GM12865 (cell line): ENCODE results near the gene TIGD7.
A peak's percentile ranks its signal among the peaks of the same experiment; 100 is the strongest.
"Not testable (repeated sequence)": the region's sequence is repeated elsewhere in the genome, so short reads cannot be mapped to it uniquely, and the experiment has no call there.

ENCODE experiments used
- DNase-seq: peaks from one replicate; pipeline ENCODE4 v3.0.0; 2010; ENCODE audit warnings: low read depth
- H3K4me3 ChIP-seq: 2 replicates; pipeline ENCODE4 v1.5.1; 2011; ENCODE audit warnings: mild to moderate bottlenecking, low read depth, low read length, control low read depth
- TF ChIP-seq, protein P1 (sequence below): IDR thresholded peaks from 2 replicates; pipeline ENCODE4 v1.5.1; 2011; ENCODE audit warnings: low read length, control low read depth, low read depth, inconsistent platforms; ENCODE audit not compliant: insufficient read depth; ENCODE audit errors: missing control alignments

The TIGD7 gene

DNA sequence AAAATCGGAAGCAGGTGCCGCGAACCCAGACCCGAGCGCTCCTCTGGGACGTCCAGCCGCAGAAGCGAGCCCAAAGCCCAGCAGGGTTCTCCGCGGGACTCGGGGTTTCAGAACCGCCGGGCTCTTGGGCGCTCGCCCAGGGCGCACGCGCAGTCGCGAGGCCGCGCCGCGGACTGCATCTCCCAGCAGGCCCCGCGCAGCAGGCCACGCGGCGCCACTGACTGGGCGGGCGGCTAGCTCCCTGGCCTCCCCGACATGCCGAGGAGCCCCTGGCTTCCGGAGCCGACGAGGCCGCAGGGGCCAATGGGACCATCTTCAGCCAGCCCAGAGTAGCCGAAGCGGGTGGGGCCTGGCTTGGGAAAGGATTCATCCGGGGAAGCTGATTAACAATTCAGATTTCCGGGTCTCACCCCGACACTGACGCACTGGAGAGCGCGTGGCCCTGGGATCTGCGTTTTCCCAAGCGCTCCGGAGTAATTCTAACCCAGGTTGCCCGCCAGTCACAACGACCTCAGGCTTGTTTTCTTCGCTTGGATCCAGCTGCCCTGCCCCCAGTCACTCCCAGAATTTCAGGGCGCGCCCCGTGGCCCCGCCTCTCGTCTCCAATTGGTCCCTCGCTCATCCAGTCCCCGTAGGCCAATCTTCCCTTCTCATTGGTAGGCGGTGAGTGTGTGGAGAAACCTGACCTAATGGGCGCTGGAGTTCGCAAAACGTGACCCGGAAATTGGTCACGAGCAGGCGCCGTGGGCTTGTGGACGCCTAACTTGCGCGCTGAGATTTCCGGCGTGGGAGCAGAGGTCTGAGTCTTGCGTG, 22.3 kb downstream of the TIGD7 start, which contains the start of gene ZNF263:
Gene ZNF263 (plus strand): TSS at position 762 of the 813 bp plus-strand sequence. CDS start 328 bp downstream, outside the sequence.
- peak; percentile 98 for DNase-seq
- TF ChIP-seq, protein P1, sequence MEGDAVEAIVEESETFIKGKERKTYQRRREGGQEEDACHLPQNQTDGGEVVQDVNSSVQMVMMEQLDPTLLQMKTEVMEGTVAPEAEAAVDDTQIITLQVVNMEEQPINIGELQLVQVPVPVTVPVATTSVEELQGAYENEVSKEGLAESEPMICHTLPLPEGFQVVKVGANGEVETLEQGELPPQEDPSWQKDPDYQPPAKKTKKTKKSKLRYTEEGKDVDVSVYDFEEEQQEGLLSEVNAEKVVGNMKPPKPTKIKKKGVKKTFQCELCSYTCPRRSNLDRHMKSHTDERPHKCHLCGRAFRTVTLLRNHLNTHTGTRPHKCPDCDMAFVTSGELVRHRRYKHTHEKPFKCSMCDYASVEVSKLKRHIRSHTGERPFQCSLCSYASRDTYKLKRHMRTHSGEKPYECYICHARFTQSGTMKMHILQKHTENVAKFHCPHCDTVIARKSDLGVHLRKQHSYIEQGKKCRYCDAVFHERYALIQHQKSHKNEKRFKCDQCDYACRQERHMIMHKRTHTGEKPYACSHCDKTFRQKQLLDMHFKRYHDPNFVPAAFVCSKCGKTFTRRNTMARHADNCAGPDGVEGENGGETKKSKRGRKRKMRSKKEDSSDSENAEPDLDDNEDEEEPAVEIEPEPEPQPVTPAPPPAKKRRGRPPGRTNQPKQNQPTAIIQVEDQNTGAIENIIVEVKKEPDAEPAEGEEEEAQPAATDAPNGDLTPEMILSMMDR: no peak
- H3K4me3 ChIP-seq: peak within 1 kb of the TSS; percentile 82

DNA sequence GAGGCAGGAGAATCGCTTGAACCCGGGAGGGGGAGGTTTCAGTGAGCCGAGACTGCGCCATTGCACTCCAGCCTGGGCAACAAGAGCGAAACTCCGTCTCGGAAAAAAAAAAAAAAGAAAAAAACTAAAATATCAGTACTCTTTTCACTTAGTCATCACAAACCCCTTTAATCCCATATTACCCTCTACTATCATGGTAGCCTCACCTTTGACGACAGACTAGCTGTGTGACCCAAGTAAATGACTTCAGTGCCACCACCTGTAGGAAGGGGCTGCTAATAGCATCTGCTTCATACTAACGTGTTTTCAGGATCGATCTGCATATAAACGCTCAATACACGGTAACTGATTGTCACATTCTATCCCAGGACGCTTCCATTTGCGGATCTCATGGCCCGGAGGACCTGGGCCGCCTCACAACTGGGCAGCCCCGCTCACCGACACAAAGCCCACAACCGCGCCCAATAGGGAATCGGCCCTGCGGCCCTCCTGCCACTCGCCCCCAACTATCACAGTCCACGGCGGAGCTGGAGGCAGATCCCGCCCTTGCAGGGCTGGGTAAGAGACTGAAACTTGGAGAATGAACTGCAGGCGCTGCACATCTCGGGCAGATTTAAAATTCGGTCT, 23.0 kb downstream of the TIGD7 start:
- no peak for DNase-seq
- TF ChIP-seq, protein P1: no peak
- peak overlapping the region; percentile 82 for H3K4me3 ChIP-seq

- TF ChIP-seq, protein P1: no peak
- no peak overlapping the region for H3K4me3 ChIP-seq
- no peak for DNase-seq
Observed at GRCh38 chr16:3281222-3281820, 23.9 kb downstream of the TIGD7 start.

GRCh38 chr16:3276679-3277078, 28.6 kb downstream of the TIGD7 start:
- H3K4me3 ChIP-seq: no peak overlapping the region
- DNase-seq: no peak
- TF ChIP-seq, protein P1: no peak

GRCh38 chr16:3274947-3275346, 30.3 kb downstream of the TIGD7 start:
- TF ChIP-seq, protein P1: no peak
- DNase-seq: no peak
- no peak overlapping the region for H3K4me3 ChIP-seq

DNA sequence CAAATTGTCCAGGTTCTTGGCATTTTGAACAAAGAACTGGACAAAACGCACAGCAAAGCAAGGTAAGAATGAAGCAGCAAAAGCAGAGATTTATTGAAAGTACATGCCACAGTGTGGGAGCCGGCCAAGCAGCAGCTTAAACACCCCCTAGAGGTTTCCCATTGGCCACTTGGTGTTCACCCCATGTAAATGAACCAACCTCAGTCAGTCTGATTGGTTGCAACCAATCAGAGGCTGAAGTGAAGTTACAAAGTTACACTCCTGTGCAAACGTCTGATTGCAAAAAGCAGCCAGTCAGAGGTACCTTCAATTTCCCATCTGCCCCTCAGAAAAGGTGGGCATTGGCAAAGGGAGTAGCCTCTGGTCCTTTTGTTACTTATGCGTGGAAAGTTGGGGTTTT, 30.7 kb downstream of the TIGD7 start:
- H3K4me3 ChIP-seq: no peak overlapping the region
- TF ChIP-seq, protein P1: no peak
- no peak for DNase-seq

DNA sequence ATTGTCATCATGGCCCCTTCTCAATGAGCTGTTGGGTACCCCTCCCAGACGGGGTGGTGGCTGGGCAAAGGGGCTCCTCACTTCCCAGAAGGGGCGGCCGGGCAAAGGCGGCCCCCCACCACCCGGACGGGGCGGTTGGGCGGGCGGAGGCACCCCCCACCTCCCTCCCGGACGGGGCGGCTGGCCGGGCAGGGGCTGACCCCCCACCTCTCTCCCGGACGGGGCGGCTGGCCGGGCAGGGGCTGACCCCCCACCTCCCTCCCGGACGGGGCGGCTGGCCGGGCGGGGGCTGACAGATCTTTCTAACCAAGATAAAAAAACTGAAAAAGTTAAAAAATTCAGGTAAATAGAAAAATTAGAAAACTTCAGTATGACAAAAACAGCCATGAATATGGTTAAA, 33.9 kb downstream of the TIGD7 start:
- not testable (repeated sequence) for H3K4me3 ChIP-seq, DNase-seq

- H3K4me3 ChIP-seq, DNase-seq: not testable (repeated sequence)
Observed at GRCh38 chr16:3270718-3271117, 34.5 kb downstream of the TIGD7 start.
